GM12864 (cell line): ENCODE measurements around the gene CNTNAP2.

Source experiments
- DNase-seq: peaks from one replicate; pipeline ENCODE4 v3.0.0-alpha.2; 2011; ENCODE audit warnings: low read depth
- H3K4me3 ChIP-seq: 2 replicates; pipeline ENCODE4 v1.5.1; 2011; ENCODE audit warnings: mild to moderate bottlenecking, low read depth, low read length, control low read depth
- TF ChIP-seq, protein P1 (sequence below): IDR thresholded peaks from 2 replicates; pipeline ENCODE4 v1.5.1; 2011; ENCODE audit warnings: low read depth, mild to moderate bottlenecking, moderate library complexity, low read length, control low read depth, inconsistent platforms; ENCODE audit errors: missing control alignments

CNTNAP2 gene

DNA sequence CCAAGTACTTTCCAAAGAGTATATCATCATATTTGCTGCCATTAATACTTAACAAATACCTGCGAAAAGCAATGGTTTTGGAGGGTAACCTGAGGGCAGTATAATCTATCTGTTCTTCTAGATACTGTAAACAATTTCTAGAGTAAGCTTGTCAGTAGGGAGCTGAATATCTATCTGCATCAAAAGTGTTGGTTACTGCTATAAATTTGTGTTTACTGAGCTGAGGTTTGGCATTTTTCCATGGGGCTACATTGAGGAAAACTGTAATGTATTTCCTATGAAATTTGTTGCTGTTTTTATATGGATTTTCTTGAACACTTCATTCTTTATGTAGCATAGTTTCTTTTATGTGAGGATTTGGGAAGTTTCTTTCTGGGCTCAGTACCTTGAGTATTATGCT lies 913.4 kb downstream of the CNTNAP2 start:
- TF ChIP-seq, protein P1, sequence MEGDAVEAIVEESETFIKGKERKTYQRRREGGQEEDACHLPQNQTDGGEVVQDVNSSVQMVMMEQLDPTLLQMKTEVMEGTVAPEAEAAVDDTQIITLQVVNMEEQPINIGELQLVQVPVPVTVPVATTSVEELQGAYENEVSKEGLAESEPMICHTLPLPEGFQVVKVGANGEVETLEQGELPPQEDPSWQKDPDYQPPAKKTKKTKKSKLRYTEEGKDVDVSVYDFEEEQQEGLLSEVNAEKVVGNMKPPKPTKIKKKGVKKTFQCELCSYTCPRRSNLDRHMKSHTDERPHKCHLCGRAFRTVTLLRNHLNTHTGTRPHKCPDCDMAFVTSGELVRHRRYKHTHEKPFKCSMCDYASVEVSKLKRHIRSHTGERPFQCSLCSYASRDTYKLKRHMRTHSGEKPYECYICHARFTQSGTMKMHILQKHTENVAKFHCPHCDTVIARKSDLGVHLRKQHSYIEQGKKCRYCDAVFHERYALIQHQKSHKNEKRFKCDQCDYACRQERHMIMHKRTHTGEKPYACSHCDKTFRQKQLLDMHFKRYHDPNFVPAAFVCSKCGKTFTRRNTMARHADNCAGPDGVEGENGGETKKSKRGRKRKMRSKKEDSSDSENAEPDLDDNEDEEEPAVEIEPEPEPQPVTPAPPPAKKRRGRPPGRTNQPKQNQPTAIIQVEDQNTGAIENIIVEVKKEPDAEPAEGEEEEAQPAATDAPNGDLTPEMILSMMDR, result no peak
- no peak for DNase-seq

DNA sequence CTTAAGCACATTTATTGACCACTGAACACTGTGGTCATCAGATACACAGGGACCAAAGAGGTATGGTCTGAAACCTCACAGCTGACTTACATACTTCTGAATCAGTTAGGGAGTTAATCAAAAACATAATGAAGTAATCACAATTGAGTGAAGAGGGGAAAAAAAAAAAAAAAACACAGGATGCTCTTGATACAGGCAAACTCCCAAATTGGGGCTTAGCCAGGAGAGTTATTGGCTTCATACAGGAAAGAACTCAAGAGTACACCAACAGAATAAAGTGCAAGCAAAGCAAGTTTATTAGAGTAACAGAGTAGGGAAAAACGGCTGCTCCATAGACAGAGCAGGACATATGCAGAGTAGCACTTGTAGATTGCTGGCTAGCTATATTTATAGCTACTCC lies 917.0 kb downstream of the CNTNAP2 start:
- DNase-seq, result no peak
- TF ChIP-seq, protein P1, result no peak
- no peak overlapping the region for H3K4me3 ChIP-seq

More for the DNA sequence above, 913.4 kb downstream of the CNTNAP2 start:
- no peak overlapping the region for H3K4me3 ChIP-seq

DNA sequence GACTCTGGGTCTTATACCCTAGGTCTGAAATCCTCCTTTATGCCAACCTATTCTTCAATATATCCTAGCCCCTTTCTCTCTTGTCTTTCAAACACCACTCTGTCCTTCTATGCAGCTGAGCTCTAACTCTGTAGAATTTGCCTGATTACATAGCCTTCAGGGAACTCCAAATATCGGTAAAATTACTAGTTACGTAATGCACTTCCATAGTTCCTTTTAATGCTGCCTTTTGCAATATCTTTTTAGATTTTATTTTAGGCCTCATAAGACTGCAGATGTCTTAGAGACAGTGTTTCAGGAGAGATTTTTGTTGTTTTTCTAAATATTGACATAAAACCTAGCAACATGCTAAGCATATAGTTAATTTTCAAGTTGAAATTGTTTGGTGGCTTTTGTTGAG lies 924.8 kb downstream of the CNTNAP2 start:
- TF ChIP-seq, protein P1, result no peak
- DNase-seq, result no peak
- H3K4me3 ChIP-seq, result no peak overlapping the region

DNA sequence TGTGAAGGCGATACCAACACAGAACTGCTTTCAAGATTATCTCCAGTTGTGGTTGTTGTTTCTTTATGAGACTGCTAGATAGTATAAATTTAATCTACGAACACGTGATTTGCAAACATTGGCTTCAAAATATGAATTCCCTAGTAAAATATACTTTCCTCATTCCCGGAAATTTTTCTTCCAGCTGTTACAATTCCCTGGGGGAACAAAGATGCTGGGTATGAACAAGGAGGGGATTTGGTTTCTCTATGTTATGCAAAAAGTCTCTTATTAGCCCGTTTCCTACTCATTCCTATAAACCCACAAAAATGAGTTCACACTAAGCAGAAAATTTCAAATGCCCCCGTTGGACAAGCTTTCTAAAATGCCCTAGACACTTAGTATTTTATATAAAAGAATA lies 928.3 kb downstream of the CNTNAP2 start:
- DNase-seq, result no peak
- TF ChIP-seq, protein P1, result no peak
- H3K4me3 ChIP-seq, result no peak overlapping the region

DNA sequence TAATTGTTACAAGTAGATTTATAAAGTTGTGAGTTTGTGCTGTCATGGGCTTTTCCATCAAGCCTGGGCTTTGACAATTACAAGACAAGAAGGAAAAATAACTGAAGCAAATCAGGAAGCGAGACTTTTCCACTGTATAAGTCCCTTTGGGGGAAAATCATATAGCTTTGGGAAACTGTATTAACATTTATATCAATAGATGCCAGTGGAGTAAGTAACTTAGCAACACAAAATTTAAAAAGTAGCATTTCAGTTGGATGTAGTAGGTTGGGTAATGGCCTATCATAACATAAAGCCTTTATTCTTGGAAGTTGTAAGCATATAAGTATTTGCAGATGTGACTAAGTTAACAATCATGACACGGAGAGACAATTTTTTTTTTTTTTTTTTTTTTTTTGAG lies 931.1 kb downstream of the CNTNAP2 start:
- no peak for DNase-seq
- TF ChIP-seq, protein P1, result no peak
- no peak overlapping the region for H3K4me3 ChIP-seq

DNA sequence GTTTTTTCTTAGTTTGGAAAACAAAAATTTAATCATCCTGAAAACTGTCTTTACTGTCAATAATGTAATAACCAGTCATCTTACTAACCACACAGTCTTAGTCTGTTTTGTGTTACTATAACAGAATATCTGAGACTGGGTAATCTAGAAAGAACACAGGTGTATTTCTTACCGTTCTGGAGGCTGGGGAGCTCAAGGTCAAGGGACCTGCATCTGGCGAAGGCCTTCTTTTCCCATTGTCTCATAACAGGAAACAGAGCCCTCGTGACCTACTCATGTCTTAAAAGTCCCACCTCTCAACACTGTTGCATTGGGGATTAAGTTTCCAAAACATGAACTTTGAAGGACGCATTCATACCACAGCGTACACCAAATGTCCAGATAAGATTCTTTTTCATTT lies 932.3 kb downstream of the CNTNAP2 start:
- no peak overlapping the region for H3K4me3 ChIP-seq
- TF ChIP-seq, protein P1, result no peak

DNA sequence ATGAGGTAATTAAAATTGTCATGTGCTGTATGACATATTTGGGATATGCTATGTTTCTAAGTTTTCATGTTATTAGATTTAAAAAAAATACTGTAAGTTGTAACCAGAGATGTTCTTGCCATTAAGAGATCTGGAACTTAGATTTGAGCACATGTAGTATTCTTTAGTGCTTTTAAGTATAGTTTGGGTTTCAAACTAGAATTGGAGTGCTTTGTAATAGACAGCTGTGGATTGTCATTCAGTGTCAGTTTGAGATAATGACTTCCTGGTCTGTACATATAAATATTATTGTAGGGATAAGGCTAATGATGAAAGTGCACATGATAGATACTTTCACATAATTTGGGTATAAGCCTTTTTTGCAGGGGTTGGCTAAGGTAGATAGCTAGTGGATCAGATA lies 936.2 kb downstream of the CNTNAP2 start:
- no peak overlapping the region for H3K4me3 ChIP-seq
- no peak for DNase-seq
- TF ChIP-seq, protein P1, result no peak

More for the DNA sequence above, 932.3 kb downstream of the CNTNAP2 start:
- DNase-seq, result no peak
